H1 (cell line): ENCODE results near the gene GNG8. TPM values are rescaled to one million over a fixed set of nuclear protein-coding genes. Genes with fewer than 3 reads are reported as not detected.

ENCODE experiments used
- BACH1 ChIP-seq: IDR thresholded peaks from 2 replicates; pipeline ENCODE4 v1.6.1; 2012; ENCODE audit warnings: low read length, improper control_type of control experiment
- EGR1 ChIP-seq: IDR thresholded peaks from 2 replicates; pipeline ENCODE4 v1.6.1; 2011; ENCODE audit warnings: low read depth, low read length, borderline replicate concordance
- HDAC6 ChIP-seq: IDR thresholded peaks from one replicate; pipeline ENCODE4 v1.7.1; 2012; ENCODE audit warnings: low read depth, mild to moderate bottlenecking, inconsistent platforms, low read length, moderate library complexity
- PHF8 ChIP-seq: fragments of 200-600 bp; sonication (generic); conservative IDR thresholded peaks from 2 replicates; pipeline ENCODE4 v1.7.1; 2012; ENCODE audit warnings: low read depth, mild to moderate bottlenecking, inconsistent platforms, low read length, moderate library complexity
- POU5F1 ChIP-seq: IDR thresholded peaks from 2 replicates; pipeline ENCODE4 v1.6.1; 2011; ENCODE audit warnings: low read depth, mild to moderate bottlenecking, low read length, moderate library complexity
- RFX5 ChIP-seq: IDR thresholded peaks from 2 replicates; pipeline ENCODE4 v1.6.1; 2011; ENCODE audit warnings: low read depth, low read length, improper control_type of control experiment, borderline replicate concordance
- SUZ12 ChIP-seq: fragments of 200-600 bp; sonication (generic); IDR thresholded peaks from 2 replicates; pipeline ENCODE4 v1.6.1; 2012; ENCODE audit warnings: mild to moderate bottlenecking, inconsistent platforms, low read length, moderate library complexity, mixed read lengths
- TEAD4 ChIP-seq: IDR thresholded peaks from 2 replicates; pipeline ENCODE4 v1.6.1; 2012; ENCODE audit warnings: low read depth, low read length, inconsistent platforms, mixed read lengths
- polyA plus RNA-seq, 7 experiments: library from polyadenylated mRNA; depleted of rRNA in 3 of 7; stranded (reverse) in 5 of 7; unstranded in 2 of 7; fragments of >200 nt in 5 of 7; fragments of 200-250 nt in 2 of 7; gene quantifications; 1 replicate in 5 of 7; 2 replicates in 1 of 7; 4 replicates in 1 of 7; pipeline versions ENCODE4 v1.2.1 to v1.2.3, GENCODE V29; 2011 to 2013; ENCODE audit warnings: missing spikeins in 2 of 7, mixed read lengths in 2 of 7
- total RNA-seq: library from RNA; stranded (reverse); fragmentation: NEBNext Ultra II Directional; extraction: Animal tissue kit (Norgen Biotek cat#: 25700); gene quantifications from 2 replicates; pipeline ENCODE4 v1.2.1, GENCODE V29; 2021
- TF ChIP-seq, protein P1 (sequence below): fragments of 300-600 bp; sonication (generic); IDR thresholded peaks from 2 replicates; pipeline ENCODE4 v1.7.1; 2012; ENCODE audit warnings: low read length, moderate library complexity, mild to moderate bottlenecking, inconsistent platforms; ENCODE audit not compliant: insufficient replicate concordance

The GNG8 gene
- total and polyA plus RNA-seq, 2 of the 8 experiments (the other 6 are each of a cell fraction or from before 2014, with no cell fraction given): not detected

DNA sequence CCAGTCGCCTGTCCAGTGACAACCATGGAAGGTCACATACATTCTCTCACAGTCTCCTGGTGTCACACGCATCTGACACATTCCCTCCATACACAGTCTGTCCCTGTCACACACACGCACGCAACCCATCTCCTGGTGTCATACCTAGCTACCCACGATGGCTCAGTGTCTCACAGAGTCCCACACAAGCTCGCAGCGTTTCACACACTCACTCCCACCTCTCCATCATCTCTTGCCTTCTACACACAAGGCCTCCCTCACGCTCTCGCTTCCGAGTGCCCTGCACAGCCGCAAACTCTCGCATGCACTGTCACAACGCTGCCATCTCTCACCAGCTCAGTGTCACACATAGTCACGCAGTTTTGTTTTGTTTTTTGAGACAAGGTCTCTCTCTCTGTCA lies 1.2 kb upstream of the GNG8 start (continued):
- TF ChIP-seq, protein P1, sequence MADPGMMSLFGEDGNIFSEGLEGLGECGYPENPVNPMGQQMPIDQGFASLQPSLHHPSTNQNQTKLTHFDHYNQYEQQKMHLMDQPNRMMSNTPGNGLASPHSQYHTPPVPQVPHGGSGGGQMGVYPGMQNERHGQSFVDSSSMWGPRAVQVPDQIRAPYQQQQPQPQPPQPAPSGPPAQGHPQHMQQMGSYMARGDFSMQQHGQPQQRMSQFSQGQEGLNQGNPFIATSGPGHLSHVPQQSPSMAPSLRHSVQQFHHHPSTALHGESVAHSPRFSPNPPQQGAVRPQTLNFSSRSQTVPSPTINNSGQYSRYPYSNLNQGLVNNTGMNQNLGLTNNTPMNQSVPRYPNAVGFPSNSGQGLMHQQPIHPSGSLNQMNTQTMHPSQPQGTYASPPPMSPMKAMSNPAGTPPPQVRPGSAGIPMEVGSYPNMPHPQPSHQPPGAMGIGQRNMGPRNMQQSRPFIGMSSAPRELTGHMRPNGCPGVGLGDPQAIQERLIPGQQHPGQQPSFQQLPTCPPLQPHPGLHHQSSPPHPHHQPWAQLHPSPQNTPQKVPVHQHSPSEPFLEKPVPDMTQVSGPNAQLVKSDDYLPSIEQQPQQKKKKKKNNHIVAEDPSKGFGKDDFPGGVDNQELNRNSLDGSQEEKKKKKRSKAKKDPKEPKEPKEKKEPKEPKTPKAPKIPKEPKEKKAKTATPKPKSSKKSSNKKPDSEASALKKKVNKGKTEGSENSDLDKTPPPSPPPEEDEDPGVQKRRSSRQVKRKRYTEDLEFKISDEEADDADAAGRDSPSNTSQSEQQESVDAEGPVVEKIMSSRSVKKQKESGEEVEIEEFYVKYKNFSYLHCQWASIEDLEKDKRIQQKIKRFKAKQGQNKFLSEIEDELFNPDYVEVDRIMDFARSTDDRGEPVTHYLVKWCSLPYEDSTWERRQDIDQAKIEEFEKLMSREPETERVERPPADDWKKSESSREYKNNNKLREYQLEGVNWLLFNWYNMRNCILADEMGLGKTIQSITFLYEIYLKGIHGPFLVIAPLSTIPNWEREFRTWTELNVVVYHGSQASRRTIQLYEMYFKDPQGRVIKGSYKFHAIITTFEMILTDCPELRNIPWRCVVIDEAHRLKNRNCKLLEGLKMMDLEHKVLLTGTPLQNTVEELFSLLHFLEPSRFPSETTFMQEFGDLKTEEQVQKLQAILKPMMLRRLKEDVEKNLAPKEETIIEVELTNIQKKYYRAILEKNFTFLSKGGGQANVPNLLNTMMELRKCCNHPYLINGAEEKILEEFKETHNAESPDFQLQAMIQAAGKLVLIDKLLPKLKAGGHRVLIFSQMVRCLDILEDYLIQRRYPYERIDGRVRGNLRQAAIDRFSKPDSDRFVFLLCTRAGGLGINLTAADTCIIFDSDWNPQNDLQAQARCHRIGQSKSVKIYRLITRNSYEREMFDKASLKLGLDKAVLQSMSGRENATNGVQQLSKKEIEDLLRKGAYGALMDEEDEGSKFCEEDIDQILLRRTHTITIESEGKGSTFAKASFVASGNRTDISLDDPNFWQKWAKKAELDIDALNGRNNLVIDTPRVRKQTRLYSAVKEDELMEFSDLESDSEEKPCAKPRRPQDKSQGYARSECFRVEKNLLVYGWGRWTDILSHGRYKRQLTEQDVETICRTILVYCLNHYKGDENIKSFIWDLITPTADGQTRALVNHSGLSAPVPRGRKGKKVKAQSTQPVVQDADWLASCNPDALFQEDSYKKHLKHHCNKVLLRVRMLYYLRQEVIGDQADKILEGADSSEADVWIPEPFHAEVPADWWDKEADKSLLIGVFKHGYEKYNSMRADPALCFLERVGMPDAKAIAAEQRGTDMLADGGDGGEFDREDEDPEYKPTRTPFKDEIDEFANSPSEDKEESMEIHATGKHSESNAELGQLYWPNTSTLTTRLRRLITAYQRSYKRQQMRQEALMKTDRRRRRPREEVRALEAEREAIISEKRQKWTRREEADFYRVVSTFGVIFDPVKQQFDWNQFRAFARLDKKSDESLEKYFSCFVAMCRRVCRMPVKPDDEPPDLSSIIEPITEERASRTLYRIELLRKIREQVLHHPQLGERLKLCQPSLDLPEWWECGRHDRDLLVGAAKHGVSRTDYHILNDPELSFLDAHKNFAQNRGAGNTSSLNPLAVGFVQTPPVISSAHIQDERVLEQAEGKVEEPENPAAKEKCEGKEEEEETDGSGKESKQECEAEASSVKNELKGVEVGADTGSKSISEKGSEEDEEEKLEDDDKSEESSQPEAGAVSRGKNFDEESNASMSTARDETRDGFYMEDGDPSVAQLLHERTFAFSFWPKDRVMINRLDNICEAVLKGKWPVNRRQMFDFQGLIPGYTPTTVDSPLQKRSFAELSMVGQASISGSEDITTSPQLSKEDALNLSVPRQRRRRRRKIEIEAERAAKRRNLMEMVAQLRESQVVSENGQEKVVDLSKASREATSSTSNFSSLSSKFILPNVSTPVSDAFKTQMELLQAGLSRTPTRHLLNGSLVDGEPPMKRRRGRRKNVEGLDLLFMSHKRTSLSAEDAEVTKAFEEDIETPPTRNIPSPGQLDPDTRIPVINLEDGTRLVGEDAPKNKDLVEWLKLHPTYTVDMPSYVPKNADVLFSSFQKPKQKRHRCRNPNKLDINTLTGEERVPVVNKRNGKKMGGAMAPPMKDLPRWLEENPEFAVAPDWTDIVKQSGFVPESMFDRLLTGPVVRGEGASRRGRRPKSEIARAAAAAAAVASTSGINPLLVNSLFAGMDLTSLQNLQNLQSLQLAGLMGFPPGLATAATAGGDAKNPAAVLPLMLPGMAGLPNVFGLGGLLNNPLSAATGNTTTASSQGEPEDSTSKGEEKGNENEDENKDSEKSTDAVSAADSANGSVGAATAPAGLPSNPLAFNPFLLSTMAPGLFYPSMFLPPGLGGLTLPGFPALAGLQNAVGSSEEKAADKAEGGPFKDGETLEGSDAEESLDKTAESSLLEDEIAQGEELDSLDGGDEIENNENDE: no peak
- no peak for TF ChIP-seq PHF8
- no peak for TF ChIP-seq SUZ12
- no peak for TF ChIP-seq RFX5
- no peak for TF ChIP-seq BACH1
- TF ChIP-seq POU5F1: no peak
- TF ChIP-seq EGR1: no peak
- no peak for TF ChIP-seq HDAC6
- TF ChIP-seq TEAD4: no peak
- TF ChIP-seq, all 59 proteins: peak for 0
